Progenitor cell of endocrine pancreas (in vitro differentiated cells): ENCODE measurements around the gene DTWD2. TPM values are rescaled to one million over a fixed set of nuclear protein-coding genes. Genes with fewer than 3 reads are reported as not detected.
"Not testable (repeated sequence)": the region's sequence is repeated elsewhere in the genome, so short reads cannot be mapped to it uniquely, and the experiment has no call there.

ENCODE experiments used
- DNase-seq: peaks from one replicate; pipeline ENCODE4 v3.0.0; 2021; ENCODE audit warnings: low spot score; ENCODE audit not compliant: unreplicated experiment
- H3K27ac Mint-ChIP-seq: 2 replicates; pipeline ENCODE4 v1.8.0; 2021; ENCODE audit warnings: mild to moderate bottlenecking, moderate library complexity, mixed read lengths
- H3K27me3 Mint-ChIP-seq: 2 replicates; pipeline ENCODE4 v1.8.0; 2021; ENCODE audit warnings: mixed read lengths
- H3K36me3 Mint-ChIP-seq: 2 replicates; pipeline ENCODE4 v1.8.0; 2022; ENCODE audit warnings: mixed read lengths; ENCODE audit not compliant: insufficient read depth
- H3K4me1 Mint-ChIP-seq: 2 replicates; pipeline ENCODE4 v1.8.0; 2021; ENCODE audit warnings: low read depth, mixed read lengths
- H3K4me3 Mint-ChIP-seq: 2 replicates; pipeline ENCODE4 v1.8.0; 2021; ENCODE audit warnings: low read depth, mild to moderate bottlenecking, moderate library complexity, mixed read lengths
- H3K9me3 Mint-ChIP-seq: 2 replicates; pipeline ENCODE4 v1.8.0; 2021; ENCODE audit warnings: low read depth, mixed read lengths
- total RNA-seq: library from RNA; stranded (reverse); gene quantifications from 2 replicates; pipeline ENCODE4 v1.2.1, GENCODE V29; 2021
- TF ChIP-seq, protein P1 (sequence below): fragments of 200-600 bp; sonication (generic); IDR thresholded peaks from one replicate; pipeline ENCODE4 v1.5.0; 2021; ENCODE audit warnings: antibody characterized with exemption, mild to moderate bottlenecking; ENCODE audit not compliant: unreplicated experiment

DTWD2 gene
- total RNA-seq, 1 donor from 2014 or later: 7.7 TPM

DNA sequence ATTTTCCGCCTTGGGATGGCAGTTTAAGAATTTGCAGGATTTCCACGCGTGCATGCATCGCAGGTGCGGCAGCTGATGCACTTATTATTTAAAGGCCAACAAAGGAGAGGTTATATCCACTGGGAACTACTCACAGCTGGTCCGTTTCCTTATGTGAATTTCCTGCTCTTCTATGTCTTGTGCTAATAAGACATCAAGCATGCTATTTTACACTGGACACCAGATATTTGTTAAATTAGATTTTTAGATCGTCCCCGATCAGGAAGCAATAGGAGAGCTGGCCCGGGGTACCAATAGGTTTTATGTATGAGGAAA lies 476 bp upstream of the DTWD2 start:
- peaks cover 4% of the 10 kb centered on the region for H3K9me3 Mint-ChIP-seq
- H3K27me3 Mint-ChIP-seq: no peaks in the 10 kb centered on the region
- DNase-seq: no peak
- TF ChIP-seq, protein P1, sequence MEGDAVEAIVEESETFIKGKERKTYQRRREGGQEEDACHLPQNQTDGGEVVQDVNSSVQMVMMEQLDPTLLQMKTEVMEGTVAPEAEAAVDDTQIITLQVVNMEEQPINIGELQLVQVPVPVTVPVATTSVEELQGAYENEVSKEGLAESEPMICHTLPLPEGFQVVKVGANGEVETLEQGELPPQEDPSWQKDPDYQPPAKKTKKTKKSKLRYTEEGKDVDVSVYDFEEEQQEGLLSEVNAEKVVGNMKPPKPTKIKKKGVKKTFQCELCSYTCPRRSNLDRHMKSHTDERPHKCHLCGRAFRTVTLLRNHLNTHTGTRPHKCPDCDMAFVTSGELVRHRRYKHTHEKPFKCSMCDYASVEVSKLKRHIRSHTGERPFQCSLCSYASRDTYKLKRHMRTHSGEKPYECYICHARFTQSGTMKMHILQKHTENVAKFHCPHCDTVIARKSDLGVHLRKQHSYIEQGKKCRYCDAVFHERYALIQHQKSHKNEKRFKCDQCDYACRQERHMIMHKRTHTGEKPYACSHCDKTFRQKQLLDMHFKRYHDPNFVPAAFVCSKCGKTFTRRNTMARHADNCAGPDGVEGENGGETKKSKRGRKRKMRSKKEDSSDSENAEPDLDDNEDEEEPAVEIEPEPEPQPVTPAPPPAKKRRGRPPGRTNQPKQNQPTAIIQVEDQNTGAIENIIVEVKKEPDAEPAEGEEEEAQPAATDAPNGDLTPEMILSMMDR: no peak
- H3K36me3 Mint-ChIP-seq: peaks cover 1% of the 10 kb centered on the region
- H3K4me3 Mint-ChIP-seq: peak overlapping the region; percentile 69
- peaks cover 18% of the 10 kb centered on the region for H3K4me1 Mint-ChIP-seq
- peak overlapping the region; percentile 90 for H3K27ac Mint-ChIP-seq

GRCh38 chr5:118984602-118985001 lies 3.7 kb downstream of the DTWD2 start:
- no peak for DNase-seq
- Mint-ChIP-seq H3K4me3 (no peak overlapping the region), H3K9me3 (no peaks in the 10 kb centered on the region), H3K4me1 (peaks cover 12% of the 10 kb centered on the region), H3K27ac (no peak overlapping the region), H3K36me3 (peaks cover 7% of the 10 kb centered on the region), H3K27me3 (no peaks in the 10 kb centered on the region)
- TF ChIP-seq, protein P1: no peak

DNA sequence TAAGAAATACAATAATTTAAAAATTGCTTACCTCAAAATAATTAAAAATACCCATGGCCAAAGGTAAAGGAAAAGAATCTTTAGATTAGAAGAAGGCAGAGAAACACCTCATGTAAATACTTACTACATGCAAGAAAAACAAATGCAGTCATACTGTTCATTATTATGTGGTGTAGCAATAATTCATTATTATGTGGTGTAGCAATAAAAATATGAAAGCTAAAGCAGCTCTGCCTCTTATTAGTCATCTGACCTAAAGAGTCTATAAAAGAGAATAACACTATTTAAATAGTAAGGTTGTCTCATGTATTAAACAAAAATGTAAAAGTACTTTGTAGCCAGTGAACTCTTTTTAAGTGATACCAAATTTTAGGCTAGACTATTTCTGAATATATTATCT lies 6.6 kb downstream of the DTWD2 start:
- Mint-ChIP-seq H3K27ac (no peak overlapping the region), H3K4me3 (no peak overlapping the region)

DNA sequence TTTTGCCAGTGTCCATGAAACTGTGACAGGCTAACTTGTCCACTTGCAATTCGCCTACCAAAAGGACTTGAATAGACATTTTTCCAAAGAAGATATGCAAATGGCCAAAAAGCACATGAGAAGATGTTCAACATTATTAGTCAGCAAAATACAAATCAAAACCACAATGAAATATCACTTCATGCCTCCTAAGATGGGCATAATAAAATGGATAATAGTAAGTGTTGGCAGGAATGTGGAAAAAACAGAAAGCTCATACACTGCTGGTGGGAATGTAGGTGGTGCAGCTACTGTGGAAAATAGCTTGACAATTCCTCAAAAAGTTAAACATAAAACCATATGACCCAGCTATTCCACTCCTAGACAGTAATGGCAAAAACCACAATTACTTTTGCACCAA lies 7.9 kb downstream of the DTWD2 start:
- no peak for DNase-seq
- H3K36me3 Mint-ChIP-seq: peaks cover 26% of the 10 kb centered on the region
- H3K9me3 Mint-ChIP-seq: peaks cover 30% of the 10 kb centered on the region
- H3K27ac Mint-ChIP-seq: no peak overlapping the region
- no peak overlapping the region for H3K4me3 Mint-ChIP-seq
- TF ChIP-seq, protein P1: no peak
- H3K27me3 Mint-ChIP-seq: no peaks in the 10 kb centered on the region
- no peaks in the 10 kb centered on the region for H3K4me1 Mint-ChIP-seq

More for the DNA sequence above, 6.6 kb downstream of the DTWD2 start:
- TF ChIP-seq, protein P1: no peak
- H3K4me1 Mint-ChIP-seq: peaks cover 2% of the 10 kb centered on the region
- peaks cover 15% of the 10 kb centered on the region for H3K36me3 Mint-ChIP-seq
- peaks cover 16% of the 10 kb centered on the region for H3K9me3 Mint-ChIP-seq
- H3K27me3 Mint-ChIP-seq: no peaks in the 10 kb centered on the region
- DNase-seq: no peak

- H3K27ac Mint-ChIP-seq: no peak overlapping the region
These were observed 8.3 kb downstream of the DTWD2 start for GRCh38 chr5:118980017-118980416.

DNA sequence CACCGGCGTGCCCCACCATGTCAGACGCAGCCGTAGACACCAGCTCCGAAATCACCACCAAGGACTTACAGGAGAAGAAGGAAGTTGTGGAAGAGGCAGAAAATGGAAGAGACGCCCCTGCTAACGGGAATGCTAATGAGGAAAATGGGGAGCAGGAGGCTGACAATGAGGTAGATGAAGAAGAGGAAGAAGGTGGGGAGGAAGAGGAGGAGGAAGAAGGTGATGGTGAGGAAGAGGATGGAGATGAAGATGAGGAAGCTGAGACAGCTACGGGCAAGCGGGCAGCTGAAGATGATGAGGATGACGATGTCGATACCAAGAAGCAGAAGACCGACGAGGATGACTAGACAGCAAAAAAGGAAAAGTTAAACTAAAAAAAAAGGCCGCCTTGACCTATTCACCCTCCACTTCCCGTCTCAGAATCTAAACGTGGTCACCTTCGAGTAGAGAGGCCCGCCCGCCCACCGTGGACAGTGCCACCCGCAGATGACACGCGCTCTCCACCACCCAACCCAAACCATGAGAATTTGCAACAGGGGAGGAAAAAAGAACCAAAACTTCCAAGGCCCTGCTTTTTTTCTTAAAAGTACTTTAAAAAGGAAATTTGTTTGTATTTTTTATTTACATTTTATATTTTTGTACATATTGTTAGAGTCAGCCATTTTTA lies 14.4 kb downstream of the DTWD2 start:
- not testable (repeated sequence) for H3K27me3 Mint-ChIP-seq, DNase-seq, H3K4me1 Mint-ChIP-seq, H3K4me3 Mint-ChIP-seq, H3K27ac Mint-ChIP-seq
- peaks cover 57% of the 10 kb centered on the region for H3K9me3 Mint-ChIP-seq
- peaks cover 35% of the 10 kb centered on the region for H3K36me3 Mint-ChIP-seq

More at GRCh38 chr5:118980017-118980416, 8.3 kb downstream of the DTWD2 start:
- Mint-ChIP-seq H3K4me3 (no peak overlapping the region), H3K36me3 (peaks cover 29% of the 10 kb centered on the region), H3K9me3 (peaks cover 34% of the 10 kb centered on the region), H3K27me3 (no peaks in the 10 kb centered on the region), H3K4me1 (no peaks in the 10 kb centered on the region)
- TF ChIP-seq, protein P1: no peak
- DNase-seq: no peak
